ACHN (cell line): ENCODE results near the gene KDELR1.
A peak's percentile ranks its signal among the peaks of the same experiment; 100 is the strongest.
"Not testable (repeated sequence)": the region's sequence is repeated elsewhere in the genome, so short reads cannot be mapped to it uniquely, and the experiment has no call there.

ENCODE experiments used
- DNase-seq: peaks from one replicate; pipeline ENCODE4 v3.0.0-alpha.2; 2015
- in situ Hi-C: cut with HindIII; loops from 2 replicates; pipeline ENCODE4 v1.10.0; 2017; ENCODE audit warnings: low sequenced_read_pairs, low pct_ligation_motif_present, low pct_unique_long_range_greater_than_20kb

KDELR1 gene

GRCh38 chr19:48381178-48381950, 10.0 kb downstream of the KDELR1 start:
- DNase-seq: no peak

GRCh38 chr19:48379058-48379457, 12.3 kb downstream of the KDELR1 start:
- DNase-seq: no peak
- in situ Hi-C loops: no loop called here

More at GRCh38 chr19:48381178-48381950, 10.0 kb downstream of the KDELR1 start:
- in situ Hi-C loops: no loop called here

- in situ Hi-C loops: no loop called here
- DNase-seq: no peak
These were observed 13.2 kb downstream of the KDELR1 start for GRCh38 chr19:48378194-48378570.

- in situ Hi-C loops: no loop called here
- DNase-seq: no peak
These were observed 17.8 kb downstream of the KDELR1 start for GRCh38 chr19:48373567-48373966.

- in situ Hi-C loops: no loop called here
- no peak for DNase-seq
These were observed 18.4 kb downstream of the KDELR1 start for GRCh38 chr19:48372904-48373303.

GRCh38 chr19:48371771-48372170, 19.6 kb downstream of the KDELR1 start:
- in situ Hi-C loops, DNase-seq: not testable (repeated sequence)

- no peak for DNase-seq
- in situ Hi-C loops: no loop called here
These were observed 20.0 kb downstream of the KDELR1 start for GRCh38 chr19:48371367-48371766.

GRCh38 chr19:48370955-48371354, 20.4 kb downstream of the KDELR1 start:
- no peak for DNase-seq
- in situ Hi-C loops: no loop called here

- DNase-seq: no peak
These were observed 22.4 kb downstream of the KDELR1 start for GRCh38 chr19:48368936-48369335.

GRCh38 chr19:48367855-48368254, 23.5 kb downstream of the KDELR1 start:
- in situ Hi-C loops: no loop called here
- DNase-seq: no peak

More at GRCh38 chr19:48368936-48369335, 22.4 kb downstream of the KDELR1 start:
- in situ Hi-C loops: no loop called here

GRCh38 chr19:48365602-48366001, 25.7 kb downstream of the KDELR1 start:
- in situ Hi-C loops: no loop called here
- DNase-seq: no peak

- DNase-seq: no peak
- in situ Hi-C loops: no loop called here
These were observed 26.6 kb downstream of the KDELR1 start for GRCh38 chr19:48364598-48365348.

- in situ Hi-C loops: no loop called here
- peak; percentile 98 for DNase-seq
These were observed 27.3 kb downstream of the KDELR1 start, which contains the start of the genes SYNGR4 and TMEM143 for GRCh38 chr19:48363810-48364597. TSS of gene SYNGR4 (plus strand) at chr19:48364367. CDS start at chr19:48365843, 1,476 bp downstream. TSS of gene TMEM143 (minus strand) at chr19:48363940. CDS start at chr19:48363920, 20 bp downstream.

GRCh38 chr19:48363500-48363809, 27.9 kb downstream of the KDELR1 start:
- no peak for DNase-seq
- in situ Hi-C loops: no loop called here

- DNase-seq: peak; percentile 94
- in situ Hi-C loops: no loop called here
These were observed 28.4 kb downstream of the KDELR1 start for GRCh38 chr19:48362716-48363499.

GRCh38 chr19:48361912-48362311, 29.4 kb downstream of the KDELR1 start:
- DNase-seq: no peak
- in situ Hi-C loops: no loop called here

- in situ Hi-C loops: no loop called here
- no peak for DNase-seq
These were observed 32.2 kb downstream of the KDELR1 start for GRCh38 chr19:48359123-48359522.

- DNase-seq: no peak
- in situ Hi-C loops: no loop called here
These were observed 35.9 kb downstream of the KDELR1 start for GRCh38 chr19:48355365-48355954.
